AG04450 (cell line): ENCODE data around the gene TRPM4. TPM values are rescaled to one million over a fixed set of nuclear protein-coding genes. Genes with fewer than 3 reads are reported as not detected.

Source experiments
- CTCF ChIA-PET: fragments of 300-600, 350-600 bp; formaldehyde crosslinking; extraction: SDS; loops from one replicate; lab custom pipeline; 2022; ENCODE audit warnings: antibody characterized with exemption, inconsistent platforms; lab: Charles Lee
- POLR2A ChIA-PET: fragments of 350-600 bp; formaldehyde crosslinking; extraction: SDS; loops from one replicate; lab custom pipeline; 2021; ENCODE audit warnings: antibody characterized with exemption, inconsistent platforms; lab: Yijun Ruan, JAX
- DNase-seq: peaks from one replicate; pipeline ENCODE4 v3.0.0-alpha.2; 2011; ENCODE audit warnings: low read depth, low spot score
- H3K27ac ChIP-seq: one replicate; pipeline ENCODE4 v1.5.1; 2012; ENCODE audit warnings: low read depth, low read length, control low read depth
- H3K27me3 ChIP-seq: one replicate; pipeline ENCODE4 v1.6.0; 2012; ENCODE audit warnings: low read length; ENCODE audit not compliant: control insufficient read depth, insufficient read depth
- H3K4me3 ChIP-seq: 2 replicates; pipeline ENCODE4 v1.5.1; 2011; ENCODE audit warnings: mild to moderate bottlenecking, low read depth, low read length, control low read depth
- H3K9me3 ChIP-seq: 2 replicates; pipeline ENCODE4 v1.5.1; 2012; ENCODE audit warnings: low read length; ENCODE audit not compliant: control insufficient read depth, insufficient read depth
- polyA plus RNA-seq: library from polyadenylated mRNA; depleted of rRNA; stranded (reverse); fragments of >200 nt; gene quantifications from 2 replicates; pipeline ENCODE4 v1.2.3, GENCODE V29; 2011
- TF ChIP-seq, protein P1 (sequence below): IDR thresholded peaks from 2 replicates; pipeline ENCODE4 v1.5.1; 2011; ENCODE audit warnings: low read depth, low read length, control low read depth, inconsistent platforms

The TRPM4 gene
- polyA plus RNA-seq, 1 experiment = 4.3 TPM

DNA sequence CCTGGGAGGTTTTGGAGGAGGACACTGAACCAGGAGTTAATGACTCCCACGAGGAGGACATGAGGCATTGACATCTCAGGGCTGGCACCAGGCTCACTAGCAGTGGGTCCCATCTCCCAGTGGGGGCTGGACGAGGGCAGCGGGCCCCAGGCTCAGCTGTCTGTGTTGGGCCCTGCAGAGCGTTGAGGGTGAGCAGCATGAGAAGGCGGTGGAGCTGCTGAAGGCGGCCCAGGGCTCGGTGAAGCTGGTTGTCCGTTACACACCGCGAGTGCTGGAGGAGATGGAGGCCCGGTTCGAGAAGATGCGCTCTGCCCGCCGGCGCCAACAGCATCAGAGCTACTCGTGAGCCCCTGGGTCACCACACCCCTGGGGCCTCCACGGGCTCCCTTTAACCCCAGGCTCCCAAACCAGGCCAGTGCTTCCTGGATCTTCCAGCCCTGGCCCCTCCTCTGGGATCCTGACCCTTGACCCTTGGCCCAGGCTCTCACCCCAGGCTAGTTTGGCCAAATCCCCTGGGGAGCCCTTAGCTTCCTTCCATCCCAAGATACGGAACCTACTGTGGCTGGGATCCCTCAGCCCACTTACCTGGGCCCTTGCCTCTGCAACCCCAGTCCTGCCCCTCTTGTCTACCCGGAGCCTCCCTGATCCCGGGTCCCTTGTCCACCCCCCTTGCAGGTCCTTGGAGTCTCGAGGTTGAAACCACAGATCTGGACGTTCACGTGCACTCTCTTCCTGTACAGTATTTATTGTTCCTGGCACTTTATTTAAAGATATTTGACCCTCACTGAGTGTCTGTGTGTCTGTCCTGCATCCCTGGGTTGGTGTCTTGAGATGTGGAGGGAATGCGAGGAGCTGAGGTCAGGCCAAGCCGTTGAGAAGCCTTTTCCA, 39.7 kb upstream of the TRPM4 start:
- ChIA-PET CTCF (interaction anchor here (0.9 to 2.1 kb wide), 2 partner anchors 20 to 81 kb away, joined by 3 to 10 read pairs; no protein-coding TSS in a partner anchor), POLR2A (no interaction called here)
- no peaks in the 10 kb centered on the region for H3K27me3 ChIP-seq
- peak overlapping the region; percentile 77 for H3K27ac ChIP-seq
- H3K4me3 ChIP-seq = peak overlapping the region; percentile 73
- H3K9me3 ChIP-seq = no peaks in the 10 kb centered on the region
- no peak for DNase-seq
- TF ChIP-seq, protein P1, sequence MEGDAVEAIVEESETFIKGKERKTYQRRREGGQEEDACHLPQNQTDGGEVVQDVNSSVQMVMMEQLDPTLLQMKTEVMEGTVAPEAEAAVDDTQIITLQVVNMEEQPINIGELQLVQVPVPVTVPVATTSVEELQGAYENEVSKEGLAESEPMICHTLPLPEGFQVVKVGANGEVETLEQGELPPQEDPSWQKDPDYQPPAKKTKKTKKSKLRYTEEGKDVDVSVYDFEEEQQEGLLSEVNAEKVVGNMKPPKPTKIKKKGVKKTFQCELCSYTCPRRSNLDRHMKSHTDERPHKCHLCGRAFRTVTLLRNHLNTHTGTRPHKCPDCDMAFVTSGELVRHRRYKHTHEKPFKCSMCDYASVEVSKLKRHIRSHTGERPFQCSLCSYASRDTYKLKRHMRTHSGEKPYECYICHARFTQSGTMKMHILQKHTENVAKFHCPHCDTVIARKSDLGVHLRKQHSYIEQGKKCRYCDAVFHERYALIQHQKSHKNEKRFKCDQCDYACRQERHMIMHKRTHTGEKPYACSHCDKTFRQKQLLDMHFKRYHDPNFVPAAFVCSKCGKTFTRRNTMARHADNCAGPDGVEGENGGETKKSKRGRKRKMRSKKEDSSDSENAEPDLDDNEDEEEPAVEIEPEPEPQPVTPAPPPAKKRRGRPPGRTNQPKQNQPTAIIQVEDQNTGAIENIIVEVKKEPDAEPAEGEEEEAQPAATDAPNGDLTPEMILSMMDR = no peak

DNA sequence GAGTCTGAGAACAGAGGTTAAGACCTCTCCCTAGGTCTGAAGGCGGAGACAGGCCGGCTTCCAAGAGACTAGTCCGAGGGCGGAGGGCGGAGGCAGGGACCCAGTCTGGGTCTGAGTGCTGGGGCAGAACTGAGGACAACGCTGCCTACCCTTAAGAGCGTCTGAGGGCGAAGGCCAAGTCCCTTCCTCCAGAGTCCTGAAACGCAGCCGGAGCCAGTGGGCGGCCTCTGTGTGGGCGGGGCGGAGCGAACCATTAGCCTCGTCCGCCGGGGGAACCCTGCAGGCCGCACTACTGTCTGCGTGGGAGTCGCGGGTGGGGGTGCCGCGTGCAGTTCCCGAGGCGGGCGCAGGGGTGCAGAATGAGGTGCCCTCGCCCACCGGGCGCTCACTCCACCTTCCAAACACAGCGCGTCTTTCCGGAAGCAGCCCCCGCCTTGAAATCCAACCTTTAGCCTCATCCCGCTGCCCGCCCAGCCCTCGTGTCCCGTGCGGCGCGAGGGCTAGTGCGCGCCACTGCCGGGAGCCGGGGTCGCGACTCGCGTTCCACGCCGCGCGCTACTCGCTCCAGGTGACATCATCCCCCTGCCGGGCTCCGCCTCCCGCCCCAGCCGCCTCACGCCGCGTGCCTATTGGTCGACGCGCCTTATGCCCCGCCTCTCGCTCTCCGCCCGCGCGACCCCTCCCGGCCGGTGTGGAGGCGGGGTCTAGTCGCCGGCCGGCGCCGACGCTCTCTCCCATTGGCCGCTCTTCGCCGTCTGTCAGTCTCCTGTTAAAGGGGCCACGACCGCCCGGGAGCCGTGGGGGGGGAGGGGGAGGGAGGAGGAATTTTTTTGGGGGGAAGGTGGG, 38.8 kb upstream of the TRPM4 start, which contains the start of gene C19orf73:
Gene C19orf73, minus strand, starts transcription at position 579 of the 846 bp plus-strand sequence. Its CDS starts 121 bp downstream, at position 458.
- Histone ChIP-seq H3K27me3 (peaks cover 2% of the 10 kb centered on the region), H3K27ac (peak within 1 kb of the TSS; percentile 77), H3K9me3 (no peaks in the 10 kb centered on the region), H3K4me3 (peak within 1 kb of the TSS; percentile 73)
- CTCF ChIA-PET = interaction anchor here (2.1 kb wide), 1 partner anchor 80 kb away, joined by 10 read pairs; no protein-coding TSS in a partner anchor
- DNase-seq = peak; percentile 81
- POLR2A ChIA-PET = no interaction called here
- TF ChIP-seq, protein P1 = peak; percentile 10; the same call in 1 of the 2 replicates

DNA sequence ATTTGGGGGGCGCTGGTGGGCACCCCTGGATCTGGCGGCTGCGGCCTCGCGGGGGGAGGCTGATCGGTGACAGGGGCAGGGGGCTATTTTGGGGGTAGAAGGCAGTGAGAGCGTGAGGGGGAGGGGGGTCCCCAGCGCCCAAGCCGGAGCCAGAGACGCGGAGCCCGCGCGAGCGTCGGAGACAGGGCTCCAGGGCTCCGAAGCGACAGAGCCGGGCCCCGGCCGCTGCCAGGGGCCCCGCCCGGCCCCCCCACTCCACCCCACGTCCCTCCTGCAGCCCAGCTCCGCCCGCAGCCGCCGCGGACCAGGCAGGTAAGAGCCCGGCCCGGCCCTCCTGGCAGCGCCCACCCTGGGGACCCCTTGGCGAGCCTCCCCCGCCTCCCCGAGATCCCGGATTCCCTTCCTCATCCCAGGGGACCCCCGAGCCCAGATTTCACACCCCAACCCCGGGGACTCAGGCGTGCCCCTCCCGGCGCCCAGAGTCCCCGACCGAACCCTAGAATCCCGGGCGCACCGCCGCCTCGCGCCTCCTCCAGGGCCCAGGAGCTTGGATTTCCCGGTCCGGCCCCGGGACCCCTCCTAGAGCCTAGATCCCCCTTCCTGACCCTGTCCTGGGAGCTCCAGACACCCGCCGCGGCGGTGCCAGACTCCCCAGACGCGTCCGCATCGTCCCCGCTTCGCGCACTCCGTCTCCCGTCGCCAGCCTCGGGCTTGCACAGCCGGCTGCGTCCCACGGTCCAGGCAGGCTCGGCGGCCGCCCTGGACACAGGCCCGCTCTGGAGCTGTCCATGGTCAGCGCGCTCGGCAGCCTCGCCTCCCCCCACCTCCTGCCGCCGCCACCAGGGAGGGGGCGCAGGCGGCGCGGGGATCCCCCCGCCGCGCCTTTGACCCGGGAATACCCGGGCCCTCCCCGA, 37.9 kb upstream of the TRPM4 start, which contains the start of gene PPFIA3:
Gene PPFIA3, plus strand, starts transcription at position 134 of the 914 bp plus-strand sequence. CDS start 8,330 bp downstream, outside the sequence.
- H3K27me3 ChIP-seq = peaks cover 4% of the 10 kb centered on the region
- ChIA-PET CTCF (interaction anchor here (0.7 to 1.9 kb wide), 4 partner anchors 22 to 106 kb away, joined by 3 to 6 read pairs (median 4); no protein-coding TSS in a partner anchor), POLR2A (interaction anchor here (0.8 kb wide), 1 partner anchor 30 kb away, joined by 3 read pairs; no protein-coding TSS in a partner anchor)
- peak within 1 kb of the TSS; percentile 73 for H3K4me3 ChIP-seq
- TF ChIP-seq, protein P1 = no peak
- no peaks in the 10 kb centered on the region for H3K9me3 ChIP-seq
- peak within 1 kb of the TSS; percentile 77 for H3K27ac ChIP-seq
- DNase-seq = no peak

DNA sequence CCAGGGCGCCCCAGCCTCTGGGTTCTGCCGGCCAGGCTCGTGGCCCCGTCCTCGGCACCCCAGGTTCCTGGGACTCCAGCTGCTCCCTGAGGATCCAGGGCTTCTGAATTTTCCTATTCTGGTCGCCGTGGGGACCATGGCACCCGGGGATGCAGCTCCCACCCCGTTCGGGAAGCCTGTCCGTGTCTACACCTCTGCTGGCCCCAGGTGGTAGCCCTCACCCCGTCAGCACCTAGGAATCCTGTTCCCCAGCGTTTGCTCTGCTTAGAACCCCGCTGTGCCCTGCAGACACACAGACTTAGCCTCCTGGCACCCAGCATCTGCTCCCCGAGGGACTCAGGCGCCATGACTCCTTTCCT, 37.3 kb upstream of the TRPM4 start:
- DNase-seq = no peak
- Histone ChIP-seq H3K27me3 (peaks cover 4% of the 10 kb centered on the region), H3K4me3 (no peak overlapping the region), H3K9me3 (no peaks in the 10 kb centered on the region), H3K27ac (no peak overlapping the region)
- TF ChIP-seq, protein P1 = no peak
- ChIA-PET POLR2A (interaction anchor here (0.8 kb wide), 1 partner anchor 30 kb away, joined by 3 read pairs; no protein-coding TSS in a partner anchor), CTCF (interaction anchor here (1.4 to 1.9 kb wide), 3 partner anchors 22 to 106 kb away, joined by 4 to 6 read pairs (median 4); no protein-coding TSS in a partner anchor)
